ENCODE results near the gene ASB13.

DNA sequence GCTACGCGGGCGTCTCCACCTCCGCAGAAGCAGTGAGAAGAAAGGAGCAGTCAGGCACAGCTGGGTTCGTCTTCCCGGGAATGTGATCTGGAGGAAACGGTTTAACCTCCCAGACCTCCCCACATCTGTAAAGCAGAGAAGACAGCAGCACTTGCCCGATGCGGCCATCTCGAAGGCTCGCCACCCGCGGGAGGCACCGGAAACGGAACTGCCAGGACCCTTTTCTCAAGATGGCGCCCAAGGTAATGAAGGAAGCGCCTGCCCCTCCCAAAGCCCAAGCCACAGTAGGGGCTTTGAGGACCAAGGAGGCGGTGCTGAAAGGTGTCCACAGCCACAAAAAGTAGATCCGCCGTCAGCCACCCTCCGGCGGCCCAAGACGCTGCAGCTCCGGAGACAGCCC, 41.7 kb downstream of the ASB13 start:
- TF ChIP-seq, protein P1, sequence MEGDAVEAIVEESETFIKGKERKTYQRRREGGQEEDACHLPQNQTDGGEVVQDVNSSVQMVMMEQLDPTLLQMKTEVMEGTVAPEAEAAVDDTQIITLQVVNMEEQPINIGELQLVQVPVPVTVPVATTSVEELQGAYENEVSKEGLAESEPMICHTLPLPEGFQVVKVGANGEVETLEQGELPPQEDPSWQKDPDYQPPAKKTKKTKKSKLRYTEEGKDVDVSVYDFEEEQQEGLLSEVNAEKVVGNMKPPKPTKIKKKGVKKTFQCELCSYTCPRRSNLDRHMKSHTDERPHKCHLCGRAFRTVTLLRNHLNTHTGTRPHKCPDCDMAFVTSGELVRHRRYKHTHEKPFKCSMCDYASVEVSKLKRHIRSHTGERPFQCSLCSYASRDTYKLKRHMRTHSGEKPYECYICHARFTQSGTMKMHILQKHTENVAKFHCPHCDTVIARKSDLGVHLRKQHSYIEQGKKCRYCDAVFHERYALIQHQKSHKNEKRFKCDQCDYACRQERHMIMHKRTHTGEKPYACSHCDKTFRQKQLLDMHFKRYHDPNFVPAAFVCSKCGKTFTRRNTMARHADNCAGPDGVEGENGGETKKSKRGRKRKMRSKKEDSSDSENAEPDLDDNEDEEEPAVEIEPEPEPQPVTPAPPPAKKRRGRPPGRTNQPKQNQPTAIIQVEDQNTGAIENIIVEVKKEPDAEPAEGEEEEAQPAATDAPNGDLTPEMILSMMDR (IDR thresholded peaks at IDR 0.05; ENCODE audit: low read depth, low read length), result no peak
- TF ChIP-seq, protein P2, sequence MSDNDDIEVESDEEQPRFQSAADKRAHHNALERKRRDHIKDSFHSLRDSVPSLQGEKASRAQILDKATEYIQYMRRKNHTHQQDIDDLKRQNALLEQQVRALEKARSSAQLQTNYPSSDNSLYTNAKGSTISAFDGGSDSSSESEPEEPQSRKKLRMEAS (IDR thresholded peaks at IDR 0.05; ENCODE audit: low read depth, low read length), result no peak

Data from NB4 (cell line).